ENCODE results near the gene MYB. TPM values are rescaled to one million over a fixed set of nuclear protein-coding genes. Genes with fewer than 3 reads are reported as not detected.

Gene MYB
- total RNA-seq, 2 experiments from 2014 or later, result 20.1 to 42.9 TPM

GRCh38 chr6:135256866-135257265, 75.8 kb downstream of the MYB start:
- no TSS peak for BruUV-seq (replicated peaks)
- Histone ChIP-seq H3K4me1 (ENCODE audit: insufficient read depth, low read length, poor library complexity, severe bottlenecking) (peaks cover 10% of the 10 kb centered on the region), H3K79me2 (ENCODE audit: insufficient read depth, low read depth, low read length) (no peaks in the 10 kb centered on the region), H4K20me1 (ENCODE audit: insufficient read depth, low read length) (no peaks in the 10 kb centered on the region), H3K9me3 (ENCODE audit: low read length) (no peaks in the 10 kb centered on the region), H2AFZ (ENCODE audit: low read length) (peak overlapping the region; percentile 43; the same call in 1 of the 2 replicates), H3K9me2 (ENCODE audit: insufficient read depth, low read length) (no peaks in the 10 kb centered on the region), H3K36me3 (ENCODE audit: insufficient read depth, low read length) (no peaks in the 10 kb centered on the region), H3K27ac (ENCODE audit: low read depth, low read length, poor library complexity, severe bottlenecking) (no peak overlapping the region), H3K4me3 (ENCODE audit: low read depth, low read length, poor library complexity, severe bottlenecking) (no peak overlapping the region), H3K4me2 (ENCODE audit: low read length) (no peak overlapping the region)
- no peak for TF ChIP-seq EZH2phosphoT487 (IDR thresholded peaks at IDR 0.05; ENCODE audit: borderline replicate concordance, low read depth, low read length)
- TF ChIP-seq CTCF (conservative IDR thresholded peaks at IDR 0.05; ENCODE audit: low read length), result no peak
- intact Hi-C loops (cut with micrococcal nuclease; ENCODE audit: unreplicated experiment), result no loop called here
- DNase-seq (ENCODE audit: low spot score), result no peak
- ChIA-PET CTCF (ENCODE audit: unreplicated experiment) (interaction anchor here (0.8 to 1.0 kb wide), 2 partner anchors 12 to 14 kb away, joined by 3 to 4 read pairs; no protein-coding TSS in a partner anchor), POLR2A (interaction anchor here (0.7 to 1.6 kb wide), 5 partner anchors 11 to 437 kb away, joined by 3 to 6 read pairs (median 5); no protein-coding TSS in a partner anchor)

GRCh38 chr6:135257631-135258405, 76.7 kb downstream of the MYB start:
- no peak for TF ChIP-seq EZH2phosphoT487 (IDR thresholded peaks at IDR 0.05; ENCODE audit: borderline replicate concordance, low read depth, low read length)
- peak; percentile 67 for TF ChIP-seq CTCF (conservative IDR thresholded peaks at IDR 0.05; ENCODE audit: low read length)
- no TSS peak for BruUV-seq (replicated peaks)
- ChIA-PET POLR2A (interaction anchor here (0.5 to 1.6 kb wide), 7 partner anchors 10 to 101 kb away, joined by 3 to 6 read pairs (median 3); partner anchors contain the start of gene MYB), CTCF (ENCODE audit: unreplicated experiment) (no interaction called here)
- no peaks in the 10 kb centered on the region for H3K79me2 ChIP-seq (ENCODE audit: insufficient read depth, low read depth, low read length)
- H3K4me3 ChIP-seq (ENCODE audit: low read depth, low read length, poor library complexity, severe bottlenecking), result no peak overlapping the region
- no peak for DNase-seq (ENCODE audit: low spot score)
- intact Hi-C loops (cut with micrococcal nuclease; ENCODE audit: unreplicated experiment), result no loop called here
- H3K4me2 ChIP-seq (ENCODE audit: low read length), result no peak overlapping the region
- no peaks in the 10 kb centered on the region for H3K9me3 ChIP-seq (ENCODE audit: low read length)
- no peaks in the 10 kb centered on the region for H3K36me3 ChIP-seq (ENCODE audit: insufficient read depth, low read length)
- no peaks in the 10 kb centered on the region for H3K9me2 ChIP-seq (ENCODE audit: insufficient read depth, low read length)
- H2AFZ ChIP-seq (ENCODE audit: low read length), result peak overlapping the region; percentile 43; the same call in 1 of the 2 replicates
- peaks cover 12% of the 10 kb centered on the region for H3K4me1 ChIP-seq (ENCODE audit: insufficient read depth, low read length, poor library complexity, severe bottlenecking)
- H3K27ac ChIP-seq (ENCODE audit: low read depth, low read length, poor library complexity, severe bottlenecking), result no peak overlapping the region
- H4K20me1 ChIP-seq (ENCODE audit: insufficient read depth, low read length), result no peaks in the 10 kb centered on the region

GRCh38 chr6:135258970-135259369, 77.9 kb downstream of the MYB start:
- no peak overlapping the region for H3K27ac ChIP-seq (ENCODE audit: low read depth, low read length, poor library complexity, severe bottlenecking)
- CTCF ChIA-PET (ENCODE audit: unreplicated experiment), result no interaction called here
- H3K9me2 ChIP-seq (ENCODE audit: insufficient read depth, low read length), result no peaks in the 10 kb centered on the region
- no peaks in the 10 kb centered on the region for H3K79me2 ChIP-seq (ENCODE audit: insufficient read depth, low read depth, low read length)
- H3K36me3 ChIP-seq (ENCODE audit: insufficient read depth, low read length), result no peaks in the 10 kb centered on the region
- DNase-seq (ENCODE audit: low spot score), result no peak
- TF ChIP-seq CTCF (conservative IDR thresholded peaks at IDR 0.05; ENCODE audit: low read length), result no peak
- no peak for TF ChIP-seq EZH2phosphoT487 (IDR thresholded peaks at IDR 0.05; ENCODE audit: borderline replicate concordance, low read depth, low read length)
- POLR2A ChIA-PET, result interaction anchor here (0.7 to 2.1 kb wide), 6 partner anchors 15 to 1142 kb away, joined by 3 to 6 read pairs (median 4); partner anchors contain the start of gene MYB
- H3K9me3 ChIP-seq (ENCODE audit: low read length), result no peaks in the 10 kb centered on the region
- H4K20me1 ChIP-seq (ENCODE audit: insufficient read depth, low read length), result no peaks in the 10 kb centered on the region
- BruUV-seq (replicated peaks), result no TSS peak
- intact Hi-C loops (cut with micrococcal nuclease; ENCODE audit: unreplicated experiment), result no loop called here
- H3K4me3 ChIP-seq (ENCODE audit: low read depth, low read length, poor library complexity, severe bottlenecking), result no peak overlapping the region
- H2AFZ ChIP-seq (ENCODE audit: low read length), result 0 out of 2 replicates have a peak overlapping the region, but pooled peaks have one; percentile 8
- H3K4me2 ChIP-seq (ENCODE audit: low read length), result no peak overlapping the region
- H3K4me1 ChIP-seq (ENCODE audit: insufficient read depth, low read length, poor library complexity, severe bottlenecking), result peaks cover 24% of the 10 kb centered on the region

Data from OCI-LY7 (cell line).